Neural cell (in vitro differentiated cells): ENCODE measurements around the gene RNF157. TPM values are rescaled to one million over a fixed set of nuclear protein-coding genes. Genes with fewer than 3 reads are reported as not detected.

Experiments used
- H2AFZ ChIP-seq: fragments of 200-600, 300-800 bp; sonication (generic), shearing (Covaris generic); 2 replicates; pipeline ENCODE4 v1.6.0; 2014; ENCODE audit warnings: low read depth, mild to moderate bottlenecking, antibody characterized with exemption, low read length, moderate library complexity
- H3F3A ChIP-seq: fragments of 200-600 bp; shearing (Covaris generic); 2 replicates; pipeline ENCODE4 v1.6.1; 2016; ENCODE audit warnings: mild to moderate bottlenecking, moderate library complexity, mixed read lengths, antibody characterized with exemption, low read length; ENCODE audit not compliant: insufficient read depth, poor library complexity, severe bottlenecking
- H3K27ac ChIP-seq: fragments of 200-600, 300-800 bp; sonication (generic), shearing (Covaris generic); 2 replicates; pipeline ENCODE4 v1.5.1; 2014; ENCODE audit warnings: mild to moderate bottlenecking, low read length, moderate library complexity
- H3K27me3 ChIP-seq: fragments of 300-800, 200-600 bp; sonication (generic), shearing (Covaris generic); 2 replicates; pipeline ENCODE4 v1.6.0; 2014; ENCODE audit warnings: mild to moderate bottlenecking, low read depth, low read length, moderate library complexity; ENCODE audit not compliant: insufficient read depth
- H3K36me3 ChIP-seq: fragments of 300-800, 200-600 bp; sonication (generic), shearing (Covaris generic); 2 replicates; pipeline ENCODE4 v1.5.1; 2014; ENCODE audit warnings: mild to moderate bottlenecking, antibody characterized with exemption, low read length, moderate library complexity; ENCODE audit not compliant: insufficient read depth
- H3K4me2 ChIP-seq: fragments of 300-800, 200-600 bp; sonication (generic), shearing (Covaris generic); 2 replicates; pipeline ENCODE4 v1.6.0; 2014; ENCODE audit warnings: mild to moderate bottlenecking, low read length
- H3K4me3 ChIP-seq: fragments of 300-800, 200-600 bp; sonication (generic), shearing (Covaris generic); 2 replicates; pipeline ENCODE4 v1.5.1; 2014; ENCODE audit warnings: mild to moderate bottlenecking, low read length, moderate library complexity
- H3K79me2 ChIP-seq: fragments of 200-600 bp; shearing (Covaris generic); replicated peaks from 2 replicates; pipeline ENCODE4 v1.6.0; 2014; ENCODE audit warnings: mild to moderate bottlenecking, low read length, moderate library complexity; ENCODE audit not compliant: insufficient read depth
- H3K9ac ChIP-seq: fragments of 300-800, 200-600 bp; sonication (generic), shearing (Covaris generic); 2 replicates; pipeline ENCODE4 v1.6.1; 2016; ENCODE audit warnings: mild to moderate bottlenecking, low read length, mixed read lengths
- H3K9me2 ChIP-seq: fragments of 200-600 bp; shearing (Covaris generic); 2 replicates; pipeline ENCODE4 v1.6.1; 2016; ENCODE audit warnings: mild to moderate bottlenecking, low read length, mixed read lengths; ENCODE audit not compliant: insufficient read depth
- H3K9me3 ChIP-seq: fragments of 200-600, 300-800 bp; sonication (generic), shearing (Covaris generic); 2 replicates; pipeline ENCODE4 v1.6.1; 2016; ENCODE audit warnings: mild to moderate bottlenecking, mixed run types, low read length, moderate library complexity, mixed read lengths
- H4K20me1 ChIP-seq: fragments of 200-600 bp; shearing (Covaris generic); 2 replicates; pipeline ENCODE4 v1.6.1; 2016; ENCODE audit warnings: mild to moderate bottlenecking, mixed run types; ENCODE audit not compliant: insufficient read depth
- EP300 ChIP-seq: fragments of 450-650 bp; conservative IDR thresholded peaks from 2 replicates; pipeline ENCODE4 v1.6.1; 2014; ENCODE audit warnings: antibody characterized with exemption, mild to moderate bottlenecking, moderate library complexity; ENCODE audit not compliant: poor library complexity, severe bottlenecking
- EZH2 ChIP-seq: fragments of 200-600, 300-800 bp; shearing (Covaris generic), sonication (generic); IDR thresholded peaks from 2 replicates; pipeline ENCODE4 v1.6.1; 2014; ENCODE audit warnings: antibody characterized with exemption, low read length, borderline replicate concordance, mild to moderate bottlenecking; ENCODE audit not compliant: insufficient read depth, poor library complexity, severe bottlenecking
- MXI1 ChIP-seq: fragments of 450-650 bp; conservative IDR thresholded peaks from 2 replicates; pipeline ENCODE4 v1.6.1; 2014; ENCODE audit warnings: antibody characterized with exemption, mild to moderate bottlenecking; ENCODE audit not compliant: poor library complexity, severe bottlenecking
- POLR2AphosphoS5 ChIP-seq: IDR thresholded peaks from 2 replicates; pipeline ENCODE4 v1.6.1; 2012
- RAD21 ChIP-seq: fragments of 450-650 bp; conservative IDR thresholded peaks from 2 replicates; pipeline ENCODE4 v1.6.1; 2014; ENCODE audit warnings: antibody characterized with exemption, mild to moderate bottlenecking, moderate library complexity
- SMC3 ChIP-seq: fragments of 450-650 bp; conservative IDR thresholded peaks from 2 replicates; pipeline ENCODE4 v1.6.1; 2014; ENCODE audit warnings: antibody characterized with exemption, mild to moderate bottlenecking, moderate library complexity; ENCODE audit not compliant: poor library complexity
- TAF1 ChIP-seq: IDR thresholded peaks from 2 replicates; pipeline ENCODE4 v1.6.1; 2012; ENCODE audit warnings: low read depth
- polyA plus RNA-seq: library from polyadenylated mRNA; depleted of rRNA; stranded (reverse); fragments of >200 nt; gene quantifications from 2 replicates; pipeline ENCODE4 v1.2.3, GENCODE V29; 2014
- TF ChIP-seq, protein P1 (sequence below): fragments of 450-650 bp; IDR thresholded peaks from 2 replicates; pipeline ENCODE4 v1.5.1; 2014; ENCODE audit warnings: antibody characterized with exemption, mild to moderate bottlenecking, moderate library complexity; ENCODE audit not compliant: poor library complexity, severe bottlenecking
- TF ChIP-seq, protein P2 (sequence below): IDR thresholded peaks from 2 replicates; pipeline ENCODE4 v1.6.1; 2012; ENCODE audit warnings: borderline replicate concordance

The RNF157 gene
- polyA plus RNA-seq, 1 donor from 2014 or later, result 15.9 TPM

DNA sequence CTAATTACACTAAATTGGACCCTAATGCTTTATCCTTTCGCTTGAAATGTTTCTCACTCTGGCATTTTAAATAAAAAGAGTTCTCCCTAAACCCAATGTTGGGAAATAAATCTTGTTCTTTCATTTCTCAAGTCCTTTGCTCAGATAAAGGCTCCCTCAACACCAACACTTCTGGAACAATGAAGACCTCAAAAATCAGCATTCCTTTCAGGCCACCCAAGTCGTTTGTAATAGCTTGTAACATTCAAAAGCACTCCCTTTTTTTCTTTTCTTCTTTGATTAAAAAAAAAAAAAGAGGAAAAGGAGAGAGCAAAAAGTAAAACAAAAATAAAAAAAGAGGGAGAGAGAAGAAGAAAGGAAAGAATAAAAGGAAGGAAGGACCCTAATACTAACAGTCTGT, 76.0 kb downstream of the RNF157 start:
- no peak overlapping the region for H3K9ac ChIP-seq
- H3K9me2 ChIP-seq, result no peaks in the 10 kb centered on the region
- H3K36me3 ChIP-seq, result peaks cover 13% of the 10 kb centered on the region
- H3K4me3 ChIP-seq, result no peak overlapping the region
- no peaks in the 10 kb centered on the region for H3K27me3 ChIP-seq
- H3K79me2 ChIP-seq, result no peaks in the 10 kb centered on the region
- no peaks in the 10 kb centered on the region for H4K20me1 ChIP-seq
- no peaks in the 10 kb centered on the region for H3F3A ChIP-seq
- no peak overlapping the region for H2AFZ ChIP-seq
- no peaks in the 10 kb centered on the region for H3K9me3 ChIP-seq
- no peak overlapping the region for H3K4me2 ChIP-seq
- TF ChIP-seq SMC3 (no peak), MXI1 (no peak), EZH2 (no peak), TAF1 (no peak), POLR2AphosphoS5 (no peak), EP300 (no peak), RAD21 (no peak)
- TF ChIP-seq, protein P1, sequence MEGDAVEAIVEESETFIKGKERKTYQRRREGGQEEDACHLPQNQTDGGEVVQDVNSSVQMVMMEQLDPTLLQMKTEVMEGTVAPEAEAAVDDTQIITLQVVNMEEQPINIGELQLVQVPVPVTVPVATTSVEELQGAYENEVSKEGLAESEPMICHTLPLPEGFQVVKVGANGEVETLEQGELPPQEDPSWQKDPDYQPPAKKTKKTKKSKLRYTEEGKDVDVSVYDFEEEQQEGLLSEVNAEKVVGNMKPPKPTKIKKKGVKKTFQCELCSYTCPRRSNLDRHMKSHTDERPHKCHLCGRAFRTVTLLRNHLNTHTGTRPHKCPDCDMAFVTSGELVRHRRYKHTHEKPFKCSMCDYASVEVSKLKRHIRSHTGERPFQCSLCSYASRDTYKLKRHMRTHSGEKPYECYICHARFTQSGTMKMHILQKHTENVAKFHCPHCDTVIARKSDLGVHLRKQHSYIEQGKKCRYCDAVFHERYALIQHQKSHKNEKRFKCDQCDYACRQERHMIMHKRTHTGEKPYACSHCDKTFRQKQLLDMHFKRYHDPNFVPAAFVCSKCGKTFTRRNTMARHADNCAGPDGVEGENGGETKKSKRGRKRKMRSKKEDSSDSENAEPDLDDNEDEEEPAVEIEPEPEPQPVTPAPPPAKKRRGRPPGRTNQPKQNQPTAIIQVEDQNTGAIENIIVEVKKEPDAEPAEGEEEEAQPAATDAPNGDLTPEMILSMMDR, result no peak
- TF ChIP-seq, protein P2, sequence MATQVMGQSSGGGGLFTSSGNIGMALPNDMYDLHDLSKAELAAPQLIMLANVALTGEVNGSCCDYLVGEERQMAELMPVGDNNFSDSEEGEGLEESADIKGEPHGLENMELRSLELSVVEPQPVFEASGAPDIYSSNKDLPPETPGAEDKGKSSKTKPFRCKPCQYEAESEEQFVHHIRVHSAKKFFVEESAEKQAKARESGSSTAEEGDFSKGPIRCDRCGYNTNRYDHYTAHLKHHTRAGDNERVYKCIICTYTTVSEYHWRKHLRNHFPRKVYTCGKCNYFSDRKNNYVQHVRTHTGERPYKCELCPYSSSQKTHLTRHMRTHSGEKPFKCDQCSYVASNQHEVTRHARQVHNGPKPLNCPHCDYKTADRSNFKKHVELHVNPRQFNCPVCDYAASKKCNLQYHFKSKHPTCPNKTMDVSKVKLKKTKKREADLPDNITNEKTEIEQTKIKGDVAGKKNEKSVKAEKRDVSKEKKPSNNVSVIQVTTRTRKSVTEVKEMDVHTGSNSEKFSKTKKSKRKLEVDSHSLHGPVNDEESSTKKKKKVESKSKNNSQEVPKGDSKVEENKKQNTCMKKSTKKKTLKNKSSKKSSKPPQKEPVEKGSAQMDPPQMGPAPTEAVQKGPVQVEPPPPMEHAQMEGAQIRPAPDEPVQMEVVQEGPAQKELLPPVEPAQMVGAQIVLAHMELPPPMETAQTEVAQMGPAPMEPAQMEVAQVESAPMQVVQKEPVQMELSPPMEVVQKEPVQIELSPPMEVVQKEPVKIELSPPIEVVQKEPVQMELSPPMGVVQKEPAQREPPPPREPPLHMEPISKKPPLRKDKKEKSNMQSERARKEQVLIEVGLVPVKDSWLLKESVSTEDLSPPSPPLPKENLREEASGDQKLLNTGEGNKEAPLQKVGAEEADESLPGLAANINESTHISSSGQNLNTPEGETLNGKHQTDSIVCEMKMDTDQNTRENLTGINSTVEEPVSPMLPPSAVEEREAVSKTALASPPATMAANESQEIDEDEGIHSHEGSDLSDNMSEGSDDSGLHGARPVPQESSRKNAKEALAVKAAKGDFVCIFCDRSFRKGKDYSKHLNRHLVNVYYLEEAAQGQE, result no peak
- H3K27ac ChIP-seq, result no peak overlapping the region

DNA sequence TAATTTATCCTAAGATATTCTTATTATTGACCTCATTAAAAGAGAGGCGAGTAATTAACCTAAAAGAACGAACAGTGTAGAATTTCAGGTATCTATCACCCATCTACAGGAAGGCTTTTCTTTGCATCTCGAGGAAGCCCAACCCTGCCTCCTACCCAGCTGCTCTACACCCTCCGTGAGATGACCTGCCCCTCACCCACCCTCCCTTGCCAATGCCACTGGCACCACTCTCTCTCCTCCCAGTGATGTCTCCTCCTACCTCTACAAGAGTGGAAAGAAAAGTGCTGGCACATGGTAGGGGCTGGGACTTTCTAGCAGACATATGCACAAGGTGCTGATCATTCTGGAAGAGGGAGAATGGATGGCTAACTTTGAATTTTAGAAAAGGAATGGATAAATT, 76.4 kb downstream of the RNF157 start:
- Histone ChIP-seq H3K27me3 (no peaks in the 10 kb centered on the region), H3K9me3 (no peaks in the 10 kb centered on the region), H3K79me2 (no peaks in the 10 kb centered on the region), H3K4me2 (no peak overlapping the region), H2AFZ (no peak overlapping the region), H3K9me2 (no peaks in the 10 kb centered on the region), H4K20me1 (no peaks in the 10 kb centered on the region), H3K4me3 (no peak overlapping the region), H3K9ac (no peak overlapping the region), H3F3A (no peaks in the 10 kb centered on the region), H3K36me3 (peaks cover 13% of the 10 kb centered on the region), H3K27ac (no peak overlapping the region)
- no peak for TF ChIP-seq SMC3
- TF ChIP-seq, protein P1, result no peak
